Skeletal muscle tissue (tissue), 2 donors: ENCODE data around the gene TMOD3. TPM values are rescaled to one million over a fixed set of nuclear protein-coding genes. Genes with fewer than 3 reads are reported as not detected.

Experiments used
- small RNA-seq: library from RNA; depleted of rRNA; stranded (forward); fragments of <200 nt; gene quantifications from one replicate; pipeline ENCODE3, GENCODE V24; 2014
- total RNA-seq: library from RNA; depleted of rRNA; stranded (reverse); fragments of >200 nt; gene quantifications from one replicate; pipeline ENCODE4 v1.2.3, GENCODE V29; 2014

Gene TMOD3
- total RNA-seq, 1 donor from 2014 or later = 19.8 TPM

Small RNA genes lying within 50 kb of the gene (small RNA-seq; reads per million reads assigned to genes)
- not detected for gene AC090971.5
- gene RF00017 = not detected
- not detected for gene RF00019
- gene RNU6-90P = not detected

Other genes starting within 250 kb of the TMOD3 start
- 20.9 TPM for gene DMXL2, start 206.9 kb upstream of the TMOD3 start, total RNA-seq
- under 0.01 TPM for gene SCG3, start 148.2 kb upstream of the TMOD3 start, total RNA-seq
- gene LYSMD2, start 92.0 kb upstream of the TMOD3 start, total RNA-seq = 9.4 TPM
- gene TMOD2, start 78.1 kb upstream of the TMOD3 start, total RNA-seq = 8.4 TPM
- 16.2 TPM for gene LEO1, start 142.1 kb downstream of the TMOD3 start, total RNA-seq
- 23.5 TPM for gene MAPK6, start 189.6 kb downstream of the TMOD3 start, total RNA-seq